ENCODE measurements around the gene AOPEP.

Gene AOPEP

GRCh38 chr9:94904806-94905205, 178.3 kb downstream of the AOPEP start:
- no peak for DNase-seq

- no peak for DNase-seq
Measured at GRCh38 chr9:94905606-94906005, 179.1 kb downstream of the AOPEP start.

- no peak for DNase-seq
Measured at GRCh38 chr9:94906181-94906580, 179.7 kb downstream of the AOPEP start.

GRCh38 chr9:94906713-94907112, 180.2 kb downstream of the AOPEP start:
- no peak for DNase-seq

GRCh38 chr9:94907264-94907936, 180.9 kb downstream of the AOPEP start:
- DNase-seq, result no peak

GRCh38 chr9:94908011-94908563, 181.6 kb downstream of the AOPEP start:
- peak; percentile 82 for DNase-seq

GRCh38 chr9:94908583-94909249, 182.2 kb downstream of the AOPEP start:
- DNase-seq, result peak; percentile 60

- no peak for DNase-seq
Measured at GRCh38 chr9:94909250-94909894, 182.9 kb downstream of the AOPEP start.

GRCh38 chr9:94909965-94910730, 183.6 kb downstream of the AOPEP start:
- DNase-seq, result no peak

- no peak for DNase-seq
Measured at GRCh38 chr9:94911211-94911610, 184.7 kb downstream of the AOPEP start.

GRCh38 chr9:94911986-94912635, 185.6 kb downstream of the AOPEP start:
- DNase-seq, result no peak

GRCh38 chr9:94912700-94913249, 186.3 kb downstream of the AOPEP start:
- DNase-seq, result no peak

GRCh38 chr9:94913550-94913949, 187.1 kb downstream of the AOPEP start:
- DNase-seq, result no peak

GRCh38 chr9:94915476-94916450, 189.3 kb downstream of the AOPEP start:
- DNase-seq, result no peak

GRCh38 chr9:94916956-94917355, 190.5 kb downstream of the AOPEP start:
- no peak for DNase-seq

- DNase-seq, result no peak
Measured at GRCh38 chr9:94918038-94918753, 191.7 kb downstream of the AOPEP start.

GRCh38 chr9:94919376-94920098, 193.0 kb downstream of the AOPEP start:
- DNase-seq, result peak; percentile 55

GRCh38 chr9:94920420-94921091, 194.1 kb downstream of the AOPEP start:
- peak; percentile 64 for DNase-seq

GRCh38 chr9:94921092-94921471, 194.6 kb downstream of the AOPEP start:
- peak; percentile 61 for DNase-seq

Data from femur (tissue), 1 donor.